ENCODE results near the gene PTPRM. TPM values are rescaled to one million over a fixed set of nuclear protein-coding genes. Genes with fewer than 3 reads are reported as not detected.
A peak's percentile ranks its signal among the peaks of the same experiment; 100 is the strongest.

Gene PTPRM
- total and polyA plus RNA-seq, 2 of the 4 experiments (the other 2 are of a cell fraction): 28.3 to 51.2 TPM

DNA sequence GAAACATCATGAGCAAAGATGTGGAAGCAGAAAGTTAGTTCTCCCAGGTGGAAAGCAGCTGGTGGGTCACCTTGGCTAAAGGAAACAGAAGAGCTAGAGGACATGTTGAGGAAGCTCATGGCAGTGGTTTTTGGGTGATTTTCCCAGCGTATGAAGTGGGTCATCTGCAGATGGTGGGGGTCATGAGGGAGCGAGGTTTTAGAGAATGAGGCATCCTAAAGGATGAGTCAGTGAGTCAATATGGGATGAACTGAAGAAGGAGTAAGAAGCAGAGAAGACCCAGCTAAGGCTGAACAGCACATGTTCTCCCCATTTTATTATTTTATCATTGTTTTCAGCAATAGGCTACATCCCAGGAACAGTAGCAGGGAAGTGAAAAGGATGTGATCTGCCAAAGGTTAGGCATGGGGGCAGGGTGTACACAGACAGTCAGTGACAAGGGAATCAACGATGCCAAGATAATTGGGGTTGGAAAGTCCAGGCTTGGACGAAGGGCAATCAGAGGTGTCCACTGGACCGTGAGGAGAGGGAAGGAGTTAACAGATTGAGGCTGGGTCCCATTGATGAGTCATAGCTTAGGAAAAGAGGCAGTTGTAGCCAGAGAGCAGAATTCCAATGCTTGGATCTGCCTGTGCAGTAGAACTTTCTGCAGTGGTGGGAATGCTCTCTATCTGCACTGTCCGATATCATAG lies 752.8 kb downstream of the PTPRM start:
- Histone ChIP-seq H2AK9ac (replicated peaks; ENCODE audit: low read depth, low read length, poor library complexity) (no peak overlapping the region), H3K9ac (ENCODE audit: low read depth, low read length) (no peak overlapping the region), H3K23ac (ENCODE audit: low read depth, low read length) (no peak overlapping the region), H3K18ac (ENCODE audit: low read depth, low read length) (no peak overlapping the region), H3K14ac (replicated peaks; ENCODE audit: low read depth, low read length) (peak overlapping the region; percentile 22; the same call in 1 of the 2 replicates), H2BK15ac (ENCODE audit: low read depth, low read length) (no peak overlapping the region), H2AK5ac (ENCODE audit: low read depth, low read length) (no peak overlapping the region), H3K4ac (ENCODE audit: low read depth, low read length) (no peak overlapping the region), H2AFZ (replicated peaks; ENCODE audit: low read length, poor library complexity) (no peak overlapping the region), H3K9me1 (ENCODE audit: insufficient read depth, low read length) (peaks cover 4% of the 10 kb centered on the region; the same call in 1 of the 2 replicates), H2BK20ac (ENCODE audit: low read depth, low read length) (no peak overlapping the region), H3K27me3 (ENCODE audit: control insufficient read depth, insufficient read depth, low read length) (no peaks in the 10 kb centered on the region), H3K4me1 (ENCODE audit: control insufficient read depth, insufficient read depth, low read length) (no peaks in the 10 kb centered on the region; the same call in 1 of the 2 replicates), H3K27ac (ENCODE audit: insufficient read depth, low read length) (no peak overlapping the region), H4K5ac (ENCODE audit: low read depth, low read length) (no peak overlapping the region), H4K8ac (ENCODE audit: low read depth in 2 of 2, low read length in 2 of 2) (no peak overlapping the region), H4K91ac (ENCODE audit: insufficient read depth, low read depth, low read length) (no peak overlapping the region), H3K56ac (ENCODE audit: extremely low read depth, insufficient read depth, low read length) (no peak overlapping the region), H3K9me3 (ENCODE audit: control insufficient read depth, insufficient read depth, low read length) (no peaks in the 10 kb centered on the region), H3K79me1 (ENCODE audit: low read depth in 1 of 2, low read length in 2 of 2) (no peaks in the 10 kb centered on the region), H3K36me3 (ENCODE audit: control insufficient read depth, insufficient read depth, low read length) (peaks cover 5% of the 10 kb centered on the region), H4K20me1 (ENCODE audit: insufficient read depth, low read length) (no peaks in the 10 kb centered on the region), H2BK5ac (ENCODE audit: low read depth, low read length, poor library complexity, severe bottlenecking) (no peak overlapping the region), H2BK120ac (ENCODE audit: low read depth, low read length) (no peak overlapping the region), H3K4me2 (ENCODE audit: low read depth, low read length) (no peak overlapping the region), H3K4me3 (ENCODE audit: insufficient read depth, low read depth, low read length) (no peak overlapping the region)
- dilution Hi-C loops (cut with HindIII; ENCODE audit: low sequenced_read_pairs, unreplicated experiment): no loop called here
- TF ChIP-seq NFE2L2 (IDR thresholded peaks at IDR 0.05; ENCODE audit: low read depth, low read length) (no peak), MAZ (IDR thresholded peaks at IDR 0.05; ENCODE audit: borderline replicate concordance, low read depth, low read length) (peak; percentile 55; the same call in 1 of the 2 replicates), BHLHE40 (IDR thresholded peaks at IDR 0.05; ENCODE audit: low read depth, low read length) (no peak), RFX5 (IDR thresholded peaks at IDR 0.05; ENCODE audit: low read depth, low read length) (no peak)
- no TSS peak for BruUV-seq (replicated peaks)
- in situ Hi-C loops (cut with MboI; ENCODE audit: low sequenced_read_pairs): no loop called here
- POLR2A ChIA-PET (ENCODE audit: unreplicated experiment): no interaction called here
- intact Hi-C loops (cut with micrococcal nuclease): no loop called here
- 53% methylated on average over 3 of the region's 6 CpGs; no CpG with 5 or more reads in 1 of the 2 experiments for WGBS, 2 experiments (ENCODE audit: extremely low coverage in 2 of 2, insufficient read length in 1 of 2)
- no peak; the same call in none of the 2 replicates for ATAC-seq (ENCODE audit: low read depth)
- CTCF ChIA-PET: interaction anchor here (0.5 kb wide), 1 partner anchor 53 kb away, joined by 5 read pairs; no protein-coding TSS in a partner anchor
- DNase-seq: peak; percentile 78
